OCI-LY3 (cell line): ENCODE measurements around the gene TBX19.
A peak's percentile ranks its signal among the peaks of the same experiment; 100 is the strongest.

Experiments used
- H2AFZ ChIP-seq: fragments of 200-600, 300-600 bp; shearing (Covaris generic); 2 replicates; pipeline ENCODE4 v1.6.0; 2014; ENCODE audit warnings: antibody characterized with exemption, low read depth, low read length
- H3K27ac ChIP-seq: fragments of 200-600, 300-600 bp; sonication (generic); 2 replicates; pipeline ENCODE4 v1.5.1; 2014; ENCODE audit warnings: mild to moderate bottlenecking, low read length, moderate library complexity, mixed read lengths
- H3K27me3 ChIP-seq: fragments of 200-600, 300-600 bp; sonication (generic); 2 replicates; pipeline ENCODE4 v1.6.1; 2014; ENCODE audit warnings: low read depth, low read length, mixed read lengths
- H3K36me3 ChIP-seq: fragments of 200-600, 300-600 bp; sonication (generic); replicated peaks from 2 replicates; pipeline ENCODE3; 2014; ENCODE audit warnings: low read depth, low read length, mixed read lengths
- H3K4me1 ChIP-seq: fragments of 300-600, 200-600 bp; sonication (generic); 2 replicates; pipeline ENCODE4 v1.6.1; 2014; ENCODE audit warnings: low read length, mixed read lengths
- H3K4me2 ChIP-seq: fragments of 200-600, 300-600 bp; sonication (generic); 2 replicates; pipeline ENCODE4 v1.6.1; 2014; ENCODE audit warnings: low read length, mixed read lengths
- H3K4me3 ChIP-seq: fragments of 300-600, 200-600 bp; sonication (generic); 2 replicates; pipeline ENCODE4 v1.5.1; 2014; ENCODE audit warnings: antibody characterized with exemption, mild to moderate bottlenecking, low read length, moderate library complexity
- H3K79me2 ChIP-seq: fragments of 300-600, 200-600 bp; shearing (Covaris generic); 2 replicates; pipeline ENCODE4 v1.6.1; 2014; ENCODE audit warnings: mild to moderate bottlenecking, low read length, mixed read lengths
- H3K9ac ChIP-seq: fragments of 300-600, 200-600 bp; shearing (Covaris generic); 2 replicates; pipeline ENCODE4 v1.6.0; 2014; ENCODE audit warnings: mild to moderate bottlenecking, low read length, moderate library complexity
- H3K9me3 ChIP-seq: fragments of 200-600, 300-600 bp; shearing (Covaris generic); 2 replicates; pipeline ENCODE4 v1.6.1; 2014; ENCODE audit warnings: low read length, mixed read lengths; ENCODE audit not compliant: insufficient read depth
- H4K20me1 ChIP-seq: fragments of 200-600, 300-600 bp; sonication (generic); 2 replicates; pipeline ENCODE4 v1.6.1; 2016; ENCODE audit warnings: low read length, mixed read lengths; ENCODE audit not compliant: insufficient read depth
- EZH2phosphoT487 ChIP-seq: fragments of 200-600 bp; shearing (Covaris generic); IDR thresholded peaks from 2 replicates; pipeline ENCODE4 v1.6.1; 2018; ENCODE audit warnings: antibody characterized with exemption, mixed run types, low read depth
- TF ChIP-seq, protein P1 (sequence below): fragments of 200-600, 300-600 bp; sonication (generic); IDR thresholded peaks from 2 replicates; pipeline ENCODE4 v1.5.1; 2014; ENCODE audit warnings: antibody characterized with exemption, low read length, low read depth

The TBX19 gene

DNA sequence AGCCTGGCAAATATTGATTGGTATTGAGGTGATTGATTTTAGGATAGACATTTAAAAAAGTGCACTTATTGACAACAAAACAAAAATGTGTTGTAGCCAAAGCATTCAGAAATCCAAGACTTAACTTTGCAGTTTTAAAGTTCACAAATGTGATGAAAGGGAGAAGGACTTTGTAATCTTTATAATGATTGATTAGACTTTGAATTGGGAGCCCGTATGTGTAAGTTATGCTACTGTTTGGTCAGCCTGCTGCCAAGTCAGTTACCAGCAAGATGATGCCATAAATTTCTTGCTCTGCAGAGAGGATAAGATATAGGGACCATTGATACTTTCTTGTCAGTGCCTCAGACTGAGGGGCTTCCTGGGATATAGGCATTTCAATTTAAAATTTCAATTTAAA lies 39.5 kb downstream of the TBX19 start:
- no peaks in the 10 kb centered on the region for H3K27me3 ChIP-seq
- no peak overlapping the region for H2AFZ ChIP-seq
- no peaks in the 10 kb centered on the region for H3K4me1 ChIP-seq
- TF ChIP-seq, protein P1, sequence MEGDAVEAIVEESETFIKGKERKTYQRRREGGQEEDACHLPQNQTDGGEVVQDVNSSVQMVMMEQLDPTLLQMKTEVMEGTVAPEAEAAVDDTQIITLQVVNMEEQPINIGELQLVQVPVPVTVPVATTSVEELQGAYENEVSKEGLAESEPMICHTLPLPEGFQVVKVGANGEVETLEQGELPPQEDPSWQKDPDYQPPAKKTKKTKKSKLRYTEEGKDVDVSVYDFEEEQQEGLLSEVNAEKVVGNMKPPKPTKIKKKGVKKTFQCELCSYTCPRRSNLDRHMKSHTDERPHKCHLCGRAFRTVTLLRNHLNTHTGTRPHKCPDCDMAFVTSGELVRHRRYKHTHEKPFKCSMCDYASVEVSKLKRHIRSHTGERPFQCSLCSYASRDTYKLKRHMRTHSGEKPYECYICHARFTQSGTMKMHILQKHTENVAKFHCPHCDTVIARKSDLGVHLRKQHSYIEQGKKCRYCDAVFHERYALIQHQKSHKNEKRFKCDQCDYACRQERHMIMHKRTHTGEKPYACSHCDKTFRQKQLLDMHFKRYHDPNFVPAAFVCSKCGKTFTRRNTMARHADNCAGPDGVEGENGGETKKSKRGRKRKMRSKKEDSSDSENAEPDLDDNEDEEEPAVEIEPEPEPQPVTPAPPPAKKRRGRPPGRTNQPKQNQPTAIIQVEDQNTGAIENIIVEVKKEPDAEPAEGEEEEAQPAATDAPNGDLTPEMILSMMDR = no peak
- no peak for TF ChIP-seq EZH2phosphoT487
- no peak overlapping the region for H3K4me2 ChIP-seq
- H4K20me1 ChIP-seq = no peaks in the 10 kb centered on the region
- H3K79me2 ChIP-seq = no peaks in the 10 kb centered on the region
- H3K27ac ChIP-seq = no peak overlapping the region
- H3K9me3 ChIP-seq = no peaks in the 10 kb centered on the region
- no peak overlapping the region for H3K4me3 ChIP-seq
- no peaks in the 10 kb centered on the region for H3K36me3 ChIP-seq
- no peak overlapping the region for H3K9ac ChIP-seq

DNA sequence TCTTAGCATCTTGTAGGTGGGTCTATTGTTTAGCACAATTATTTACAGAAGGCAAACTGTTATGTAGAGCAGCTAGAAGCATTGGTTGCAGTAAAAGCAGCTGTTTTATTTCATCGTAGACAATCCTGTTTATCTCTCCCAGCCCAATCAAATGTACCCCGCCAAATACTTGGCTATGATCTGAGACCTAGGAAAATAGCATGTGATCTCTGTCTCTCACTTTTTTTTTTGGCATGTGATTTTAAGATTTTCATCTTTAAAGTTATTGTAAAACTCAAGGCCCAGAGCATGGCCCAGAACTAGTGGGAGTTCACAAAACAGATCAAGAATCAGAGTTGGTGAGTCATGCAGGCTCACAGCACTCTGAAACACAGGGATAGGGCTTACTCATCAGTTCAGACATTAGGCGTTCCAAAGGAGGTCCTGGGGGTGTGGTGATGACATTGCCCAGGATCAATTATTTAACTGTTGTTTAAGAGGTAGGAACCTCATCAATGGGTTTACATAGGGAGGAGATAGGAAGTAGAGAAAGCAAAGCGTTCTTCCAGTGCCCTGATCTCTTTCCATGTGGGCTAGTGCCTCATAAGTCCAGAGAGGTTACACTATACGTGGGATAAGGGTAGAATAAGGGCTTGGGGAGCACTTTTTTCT lies 40.2 kb downstream of the TBX19 start:
- H3K27ac ChIP-seq = no peak overlapping the region

DNA sequence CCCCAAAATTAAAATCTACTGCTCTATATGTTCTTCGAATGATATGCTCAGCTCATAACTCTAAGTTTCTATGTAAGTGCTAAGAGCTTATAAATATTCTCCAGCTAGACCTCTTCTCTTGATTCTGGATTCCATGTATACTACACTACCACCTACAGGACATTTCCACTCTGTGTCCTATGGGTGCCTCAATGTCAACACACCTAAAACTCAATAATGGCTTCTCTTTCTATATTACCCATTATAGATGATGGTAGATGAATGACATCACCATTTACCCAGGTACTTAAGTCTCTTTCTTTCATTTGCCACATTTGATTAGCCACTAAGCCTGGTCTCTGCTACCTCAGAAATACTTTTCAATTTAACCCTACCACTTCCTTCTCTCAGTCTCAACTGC lies 41.3 kb downstream of the TBX19 start:
- Histone ChIP-seq H3K9ac (no peak overlapping the region), H3K36me3 (no peaks in the 10 kb centered on the region), H3K27ac (no peak overlapping the region), H3K4me1 (no peaks in the 10 kb centered on the region), H3K79me2 (no peaks in the 10 kb centered on the region), H3K27me3 (no peaks in the 10 kb centered on the region), H3K4me2 (no peak overlapping the region), H2AFZ (no peak overlapping the region), H4K20me1 (no peaks in the 10 kb centered on the region), H3K4me3 (no peak overlapping the region), H3K9me3 (no peaks in the 10 kb centered on the region)
- TF ChIP-seq, protein P1 = peak; percentile 64
- TF ChIP-seq EZH2phosphoT487 = no peak

More for the DNA sequence above, 40.2 kb downstream of the TBX19 start:
- Histone ChIP-seq H4K20me1 (no peaks in the 10 kb centered on the region), H3K36me3 (no peaks in the 10 kb centered on the region), H3K4me3 (no peak overlapping the region), H3K4me1 (no peaks in the 10 kb centered on the region), H3K9ac (no peak overlapping the region), H3K27me3 (no peaks in the 10 kb centered on the region), H2AFZ (no peak overlapping the region), H3K9me3 (no peaks in the 10 kb centered on the region), H3K79me2 (no peaks in the 10 kb centered on the region), H3K4me2 (no peak overlapping the region)
- TF ChIP-seq, protein P1 = no peak

DNA sequence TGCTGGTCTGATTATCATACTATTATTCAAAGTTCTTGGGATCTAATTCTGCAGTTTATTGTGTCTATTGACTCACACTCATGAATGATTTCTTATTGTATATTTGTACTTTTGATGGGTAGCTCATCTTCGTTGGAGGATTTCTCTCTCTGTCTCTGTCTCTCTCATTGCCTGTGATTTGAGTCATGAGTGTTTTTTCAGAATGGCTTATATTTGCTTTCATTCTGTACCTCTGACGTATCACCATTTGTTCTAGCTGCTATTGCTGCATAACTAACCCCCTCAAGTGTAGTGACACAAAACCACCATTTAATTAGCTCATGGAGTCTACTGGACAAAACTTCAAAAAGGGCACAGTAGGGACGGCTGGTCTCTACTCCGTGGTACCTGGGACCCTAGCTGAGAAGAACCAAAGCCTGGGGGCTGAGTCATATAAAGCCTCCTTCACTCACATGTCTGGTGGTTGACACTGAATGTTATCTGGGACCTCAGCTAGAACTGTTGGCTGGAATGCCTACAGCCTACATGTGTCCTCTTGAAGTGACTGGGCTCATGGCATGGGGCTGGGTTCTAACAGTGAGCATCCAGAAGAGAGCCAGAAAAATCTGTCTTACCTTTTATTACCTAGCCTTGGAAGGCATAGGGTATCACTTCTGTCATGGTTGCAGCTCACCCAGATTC lies 44.2 kb downstream of the TBX19 start:
- H3K27ac ChIP-seq = no peak overlapping the region
- TF ChIP-seq, protein P1 = no peak
- no peak for TF ChIP-seq EZH2phosphoT487
- H3K9me3 ChIP-seq = no peaks in the 10 kb centered on the region
- H2AFZ ChIP-seq = no peak overlapping the region
- no peaks in the 10 kb centered on the region for H4K20me1 ChIP-seq
- H3K4me2 ChIP-seq = no peak overlapping the region
- H3K79me2 ChIP-seq = no peaks in the 10 kb centered on the region
- no peaks in the 10 kb centered on the region for H3K27me3 ChIP-seq
- peaks cover 5% of the 10 kb centered on the region for H3K4me1 ChIP-seq
- H3K4me3 ChIP-seq = no peak overlapping the region
- no peak overlapping the region for H3K9ac ChIP-seq
- H3K36me3 ChIP-seq = no peaks in the 10 kb centered on the region
